ENCODE data around the gene EGFL6.
"Not testable (repeated sequence)": the region's sequence is repeated elsewhere in the genome, so short reads cannot be mapped to it uniquely, and the experiment has no call there.

The EGFL6 gene

DNA sequence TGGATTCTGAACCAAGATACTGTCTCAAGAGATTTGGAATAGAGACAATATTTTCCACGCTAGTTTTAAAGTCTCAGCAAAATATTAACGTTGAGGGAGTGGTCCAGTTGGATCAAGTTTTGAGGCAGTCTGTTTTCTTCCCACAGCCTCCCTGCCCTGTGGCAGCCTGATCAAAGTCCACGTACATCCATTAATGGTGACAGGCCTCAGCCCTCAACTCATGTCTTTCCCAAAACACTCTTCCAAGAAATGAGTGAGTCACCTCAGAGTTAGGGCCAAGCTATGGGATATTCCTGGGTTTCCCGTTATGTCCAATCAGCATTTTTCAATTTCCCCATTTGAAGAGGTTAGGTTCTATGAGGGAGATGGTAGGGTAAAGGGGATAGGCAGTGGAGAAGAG is 28.5 kb downstream of the EGFL6 start:
- peak; percentile 30 for DNase-seq

DNA sequence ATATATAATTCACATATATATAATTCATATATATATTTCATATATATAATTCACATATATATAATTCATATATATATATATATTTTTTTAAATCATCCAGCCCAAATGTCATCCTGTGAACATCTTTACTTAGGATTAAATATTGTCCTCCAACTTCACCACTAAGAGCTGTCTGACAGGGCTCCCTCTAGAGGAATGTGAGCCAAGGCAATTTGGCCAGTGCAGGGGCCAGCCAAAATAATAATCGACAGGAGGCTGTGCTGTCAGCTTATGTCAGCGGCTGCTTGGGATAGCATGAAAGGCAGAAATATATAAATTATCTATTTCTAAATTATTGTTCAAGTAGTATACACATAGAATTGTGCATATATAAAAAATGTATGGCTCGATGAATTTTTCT is 29.5 kb downstream of the EGFL6 start:
- DNase-seq = no peak

DNA sequence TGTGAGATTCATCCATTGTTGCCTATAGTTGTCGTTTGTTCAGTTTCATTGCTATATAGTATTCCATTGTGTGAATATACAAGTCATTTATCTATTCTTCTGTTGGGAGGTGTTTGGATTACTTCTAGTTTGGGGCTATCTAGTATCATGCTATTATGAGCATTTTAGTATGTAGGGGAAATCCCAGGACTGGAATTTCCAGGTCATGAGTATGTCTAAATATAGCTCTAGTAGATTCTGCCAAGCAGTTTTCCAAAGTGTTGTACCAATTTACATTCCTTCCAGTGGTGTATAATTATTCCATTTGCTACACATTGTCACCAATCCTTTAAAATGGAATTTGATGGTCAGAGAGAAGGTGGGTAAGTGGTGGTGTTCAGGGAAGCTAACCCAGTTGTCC is 30.1 kb downstream of the EGFL6 start:
- DNase-seq = no peak

DNA sequence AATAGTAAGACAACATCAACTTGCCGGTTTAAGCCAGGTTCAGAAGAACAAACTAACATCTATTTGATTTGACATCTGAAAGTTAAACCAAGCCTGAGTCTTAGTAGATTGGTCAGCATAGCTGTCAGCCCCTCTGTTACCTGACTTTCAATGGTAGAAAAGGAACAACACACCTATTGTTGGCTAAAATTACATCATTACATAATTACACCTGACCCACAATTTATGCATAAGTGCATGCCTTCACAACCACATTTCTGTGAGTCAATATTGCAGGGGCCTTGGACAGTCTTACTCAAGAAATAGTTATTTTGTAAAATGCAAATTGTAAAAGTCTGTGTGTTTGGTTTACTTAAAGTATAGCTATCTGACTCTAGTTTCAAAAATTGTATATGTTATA is 36.2 kb downstream of the EGFL6 start:
- DNase-seq = no peak

DNA sequence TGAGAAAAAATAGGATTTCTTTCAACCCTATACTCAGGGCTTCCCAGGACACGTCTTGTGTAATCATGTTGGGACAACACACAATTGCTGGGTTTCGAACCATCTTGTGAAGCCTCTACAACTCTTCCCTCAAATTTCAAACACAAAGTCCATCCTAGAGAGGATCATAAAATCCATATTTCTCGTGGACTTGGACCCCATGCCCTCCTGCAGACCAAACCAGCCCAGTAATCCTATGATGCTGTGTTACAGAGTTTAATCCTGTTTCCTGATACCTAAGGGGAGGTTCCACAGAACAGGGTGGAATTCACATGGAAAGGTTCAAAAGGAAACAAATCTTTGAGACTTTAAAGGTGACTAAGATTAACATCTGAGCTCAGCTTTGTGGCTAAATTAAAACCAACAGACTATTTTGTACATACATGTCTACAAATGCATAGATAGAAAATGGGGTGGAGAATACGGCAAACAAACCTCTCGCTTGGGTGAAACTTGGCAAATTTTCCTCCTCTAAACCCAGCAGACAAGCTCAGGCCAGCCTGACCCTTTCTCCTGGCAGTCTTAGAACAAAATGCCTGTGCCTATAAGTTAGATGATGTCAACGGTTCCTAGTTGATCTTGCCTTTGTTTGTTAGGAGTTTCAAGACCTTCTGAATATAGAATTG is 38.1 kb downstream of the EGFL6 start:
- no peak for DNase-seq

DNA sequence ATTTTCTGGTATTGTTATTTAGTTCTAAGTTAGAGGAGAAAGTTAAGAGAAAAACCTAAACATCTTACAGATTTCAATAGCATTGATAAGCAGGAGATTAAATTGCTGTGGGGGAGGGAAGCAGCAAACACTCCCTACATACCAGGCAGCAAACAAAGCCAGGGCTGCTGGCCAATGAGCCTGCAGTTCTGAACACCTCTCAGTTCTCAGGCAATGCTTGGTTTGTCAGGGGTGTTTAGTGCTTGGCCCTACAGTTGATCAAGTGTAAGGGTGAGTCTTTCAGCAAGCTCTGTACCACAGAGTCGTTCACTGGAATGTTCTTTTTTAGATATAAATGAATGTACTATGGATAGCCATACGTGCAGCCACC is 38.6 kb downstream of the EGFL6 start:
- no peak for DNase-seq

DNA sequence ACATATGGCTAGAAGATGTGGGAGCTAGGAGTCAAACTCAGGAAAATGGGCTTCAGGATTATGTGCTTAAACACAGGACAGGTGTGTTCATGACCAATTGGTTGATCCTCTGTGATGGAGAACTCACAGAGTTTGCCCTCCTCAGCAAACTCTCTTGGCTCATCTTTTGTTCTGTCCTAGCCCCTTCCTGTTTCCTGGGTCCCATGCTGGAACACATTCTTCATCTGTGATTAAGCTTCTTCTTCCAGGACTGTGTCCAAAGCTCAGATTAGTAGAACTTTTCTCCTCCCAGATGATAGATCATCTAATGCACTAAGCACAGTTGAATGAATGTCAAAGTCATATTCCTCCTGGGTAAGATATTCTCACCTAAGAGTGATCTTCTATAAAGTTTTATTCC is 44.8 kb downstream of the EGFL6 start:
- no peak for DNase-seq

DNA sequence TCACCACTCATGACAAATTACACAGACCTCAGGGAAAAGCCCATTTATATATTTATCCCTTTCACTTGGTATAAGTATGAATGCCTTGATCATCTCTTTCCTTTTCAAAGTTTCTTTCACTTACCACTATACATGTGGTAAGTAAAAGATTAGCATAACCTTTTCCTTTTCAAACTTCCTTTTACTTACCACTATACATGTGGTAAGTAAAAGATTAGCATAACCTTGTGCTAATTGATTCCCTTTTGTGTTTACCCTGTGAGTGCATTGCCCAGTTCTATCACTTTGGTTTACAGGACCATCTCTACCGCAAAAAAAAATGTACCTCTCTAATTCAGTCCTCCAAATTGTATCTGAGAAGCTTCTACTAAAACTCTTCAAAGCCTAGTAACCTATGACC is 50.8 kb downstream of the EGFL6 start:
- DNase-seq = no peak

DNA sequence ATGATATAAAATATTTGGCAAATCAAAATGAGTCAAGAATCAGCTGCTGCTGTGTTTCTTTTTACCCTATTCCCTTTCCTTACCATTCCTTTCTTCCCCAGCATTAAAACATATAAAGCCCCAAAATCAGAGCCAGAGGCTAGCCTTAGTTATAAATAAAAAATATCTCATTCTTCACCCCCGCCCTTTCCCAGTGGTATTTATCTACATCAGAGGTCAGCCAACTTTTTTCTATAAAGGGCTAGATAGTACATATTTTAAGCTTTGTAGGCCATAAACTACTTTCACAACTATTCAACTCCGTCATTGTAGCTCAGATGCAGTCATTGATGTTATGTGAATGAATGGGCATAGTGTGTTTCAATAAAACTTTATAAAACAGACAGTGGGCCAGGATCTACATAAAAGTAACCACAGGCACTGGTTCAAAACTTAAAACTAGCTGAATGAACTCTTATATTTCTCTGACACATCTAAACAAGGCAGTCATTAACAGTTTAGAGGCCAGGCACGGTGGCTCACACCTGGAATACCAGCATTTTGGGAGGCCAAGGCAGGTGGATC is 53.1 kb downstream of the EGFL6 start:
- DNase-seq = no peak

DNA sequence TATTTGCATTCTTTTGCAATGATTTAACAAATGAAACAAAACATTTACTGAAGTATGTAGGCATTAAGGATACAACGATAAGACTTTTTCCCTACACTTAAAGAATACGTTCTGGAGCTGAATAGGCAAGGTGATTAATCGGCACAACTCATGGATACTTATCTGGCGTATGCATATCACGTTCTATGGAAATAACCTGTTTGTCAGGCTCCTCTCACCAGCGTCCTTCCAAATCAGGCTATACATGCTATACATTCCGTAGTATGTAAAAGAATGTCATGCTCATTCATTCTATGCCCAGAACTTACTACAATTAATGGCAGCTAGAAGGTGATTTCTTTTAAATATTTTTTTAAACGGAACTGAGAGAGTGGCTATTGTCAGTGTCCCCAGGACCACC is 57.9 kb downstream of the EGFL6 start:
- no peak for DNase-seq

DNA sequence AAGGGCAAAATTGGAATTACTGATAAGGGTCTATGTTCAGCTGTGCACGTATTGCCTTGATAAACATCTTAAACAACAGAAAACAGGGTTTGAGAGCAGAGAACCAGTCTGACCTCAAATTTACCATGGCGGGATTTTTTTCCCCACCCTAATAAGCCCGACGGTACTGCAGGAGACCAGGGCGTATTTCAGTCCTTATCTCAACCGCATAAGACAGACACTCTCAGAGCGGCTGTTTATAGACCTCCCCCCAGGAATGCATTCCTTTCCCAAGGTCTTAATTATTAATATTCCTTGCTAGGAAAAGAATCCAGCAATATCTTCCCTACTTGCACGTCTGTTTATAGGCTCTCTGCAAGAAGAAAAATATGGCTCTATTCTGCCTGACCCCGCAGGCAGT is 67.8 kb downstream of the EGFL6 start:
- not testable (repeated sequence) for DNase-seq

DNA sequence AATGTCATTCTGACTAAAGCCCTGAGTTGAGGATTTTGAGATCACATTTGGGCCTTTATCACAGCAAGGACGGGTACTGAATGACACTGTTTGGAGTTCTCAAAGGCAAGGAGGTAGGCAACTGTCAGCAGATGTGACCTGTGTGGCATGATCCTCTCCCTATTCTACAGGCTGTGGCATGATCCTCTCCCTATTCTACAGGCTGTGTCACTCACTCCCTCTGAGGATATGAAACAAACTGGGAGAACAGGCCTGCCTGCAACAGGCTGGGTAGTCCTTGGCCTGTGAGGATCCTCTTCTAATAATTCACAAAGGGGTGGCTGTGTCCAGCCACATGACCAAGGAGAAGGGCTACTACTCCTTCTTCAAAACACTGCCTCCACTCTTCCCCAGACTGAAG is 68.6 kb downstream of the EGFL6 start:
- no peak for DNase-seq

DNA sequence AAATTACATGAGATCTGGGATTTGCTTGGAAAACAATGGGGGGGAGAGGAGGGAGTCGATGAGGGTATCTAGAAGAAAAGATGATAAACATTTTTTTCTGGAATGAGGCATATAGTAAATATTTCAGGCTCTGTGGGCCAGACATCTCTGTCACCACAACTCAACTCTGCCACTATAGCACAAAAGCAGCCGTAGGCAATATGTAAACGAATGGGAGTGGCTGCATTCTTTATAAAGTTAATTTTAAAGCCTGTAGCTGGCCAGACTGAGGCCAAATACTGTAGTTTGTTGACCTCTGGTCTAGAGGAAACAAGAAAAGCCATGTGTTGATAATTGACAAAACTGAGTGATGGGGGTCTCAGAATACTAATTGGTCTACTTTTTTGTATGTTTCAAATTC is 69.4 kb downstream of the EGFL6 start:
- DNase-seq = peak; percentile 28

DNA sequence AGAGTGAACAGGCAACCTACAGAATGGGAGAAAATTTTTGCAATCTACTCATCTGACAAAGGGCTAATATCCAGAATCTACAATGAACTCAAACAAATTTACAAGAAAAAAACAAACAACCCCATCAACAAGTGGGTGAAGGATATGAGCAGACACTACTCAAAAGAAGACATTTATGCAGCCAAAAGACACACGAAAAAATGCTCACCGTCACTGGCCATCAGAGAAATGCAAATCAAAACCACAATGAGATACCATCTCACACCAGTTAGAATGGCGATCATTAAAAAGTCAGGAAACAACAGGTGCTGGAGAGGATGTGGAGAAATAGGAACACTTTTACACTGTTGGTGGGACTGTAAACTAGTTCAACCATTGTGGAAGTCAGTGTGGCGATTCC is 72.3 kb downstream of the EGFL6 start:
- DNase-seq = not testable (repeated sequence)

DNA sequence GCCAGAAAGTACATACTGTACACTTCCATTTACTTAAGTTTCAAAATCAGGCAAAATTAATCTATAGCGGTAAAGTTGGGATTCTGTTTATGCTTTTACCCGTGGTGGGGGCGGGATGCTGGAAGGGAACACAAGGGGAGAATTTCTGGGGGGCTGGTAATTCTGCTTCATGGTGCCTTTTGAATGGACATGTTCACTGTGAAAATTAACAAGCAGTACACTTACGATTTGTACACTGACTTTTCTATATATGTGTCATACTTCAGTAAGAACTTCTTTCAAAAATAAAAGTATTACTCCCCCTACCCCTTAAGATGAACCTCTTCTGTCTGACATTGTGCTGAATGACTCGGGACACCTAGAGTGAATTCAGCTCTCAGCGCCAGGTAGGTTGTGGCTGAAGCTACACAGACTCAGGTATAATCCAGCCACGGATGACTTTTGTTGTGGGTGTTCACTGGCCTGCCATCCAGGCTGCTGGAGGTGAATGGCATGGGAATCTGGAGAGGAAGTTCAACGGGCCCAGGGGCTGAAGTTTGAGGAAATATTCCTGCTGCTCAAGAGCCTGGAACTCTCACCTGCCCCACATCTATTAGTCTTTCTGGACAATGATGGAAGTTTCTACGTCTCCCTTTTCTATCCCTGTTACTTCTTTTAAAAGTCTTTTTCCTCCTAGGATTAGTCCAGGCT is 76.2 kb downstream of the EGFL6 start:
- no peak for DNase-seq

DNA sequence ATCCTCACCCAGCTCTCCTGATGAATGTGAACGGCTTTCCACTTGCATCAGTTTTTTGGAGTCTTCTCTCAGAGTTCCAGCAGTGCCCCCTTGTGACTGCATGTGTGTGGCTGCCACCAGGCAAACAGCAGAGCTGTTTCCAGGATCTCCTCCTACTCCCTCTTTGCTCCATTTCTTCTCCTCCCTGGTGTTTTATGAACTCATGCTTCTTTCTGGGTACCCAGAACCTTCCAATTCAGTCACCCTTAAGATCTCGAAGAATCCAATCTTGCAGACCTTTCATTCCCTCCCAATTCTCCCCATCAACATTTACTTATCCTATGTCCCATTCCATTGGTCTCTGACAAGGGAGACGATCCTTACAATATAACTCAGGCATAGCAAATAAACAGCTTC is 76.8 kb downstream of the EGFL6 start:
- DNase-seq = peak; percentile 67

DNA sequence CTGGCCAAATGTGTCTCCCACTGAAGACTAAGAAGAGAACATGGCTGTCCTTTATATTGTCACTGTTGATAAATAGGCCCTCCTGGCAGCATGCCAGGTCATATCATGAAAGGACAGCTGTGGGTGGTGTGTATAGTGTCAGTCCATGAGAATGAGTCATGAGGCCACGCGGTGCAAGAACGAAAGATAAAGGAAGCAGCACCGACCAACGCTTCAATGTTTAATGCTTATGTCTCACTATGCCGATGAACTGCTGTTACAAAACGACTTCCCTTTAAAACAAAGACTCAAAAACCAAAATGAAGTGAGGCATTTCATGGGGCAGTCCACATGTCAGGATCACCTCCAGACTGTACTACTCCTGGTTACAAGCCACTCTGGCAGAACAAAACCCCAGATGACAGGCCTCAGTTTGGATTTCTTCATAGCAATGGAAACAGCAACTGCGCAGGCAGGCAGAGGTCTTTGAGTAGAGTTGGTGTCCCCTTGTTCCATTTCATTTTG is 78.4 kb downstream of the EGFL6 start:
- peak; percentile 60 for DNase-seq

DNA sequence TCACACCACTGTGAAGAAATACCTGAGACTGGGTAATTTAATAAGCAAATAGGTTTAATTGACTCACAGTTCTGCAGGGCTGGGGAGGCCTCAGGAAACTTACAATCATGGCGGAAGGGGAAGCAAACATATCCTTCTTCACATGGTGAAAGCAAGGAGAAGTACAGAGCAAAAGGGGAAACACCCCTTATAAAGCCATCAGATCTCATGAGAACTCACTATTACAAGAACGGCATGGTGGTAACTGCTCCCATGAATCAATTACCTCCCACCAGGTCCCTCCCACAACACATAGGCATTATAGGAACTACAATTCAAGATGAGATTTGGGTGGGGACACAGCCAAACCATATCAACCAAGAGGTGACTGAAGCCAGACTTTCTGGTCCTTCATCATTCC is 78.9 kb downstream of the EGFL6 start:
- DNase-seq = not testable (repeated sequence)

DNA sequence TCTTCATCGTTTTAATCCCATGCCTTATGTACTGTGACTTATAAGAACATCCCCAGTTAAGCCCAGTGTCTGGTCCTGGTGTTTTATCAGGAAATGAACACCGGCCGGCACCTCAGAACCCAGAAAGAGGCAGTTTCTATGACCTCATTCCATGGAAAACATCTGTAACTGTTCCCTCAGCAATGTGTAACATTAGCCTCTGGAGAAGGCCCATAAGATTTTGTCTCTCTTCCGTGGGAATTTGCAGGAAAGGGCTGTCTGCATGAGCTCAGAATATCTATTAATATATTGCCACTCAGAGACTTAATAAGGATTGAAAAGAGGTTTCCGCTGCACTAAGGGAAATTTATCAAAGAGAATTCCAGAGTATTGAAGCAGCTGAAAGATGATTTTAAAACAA is 80.4 kb downstream of the EGFL6 start:
- DNase-seq = peak; percentile 37

DNA sequence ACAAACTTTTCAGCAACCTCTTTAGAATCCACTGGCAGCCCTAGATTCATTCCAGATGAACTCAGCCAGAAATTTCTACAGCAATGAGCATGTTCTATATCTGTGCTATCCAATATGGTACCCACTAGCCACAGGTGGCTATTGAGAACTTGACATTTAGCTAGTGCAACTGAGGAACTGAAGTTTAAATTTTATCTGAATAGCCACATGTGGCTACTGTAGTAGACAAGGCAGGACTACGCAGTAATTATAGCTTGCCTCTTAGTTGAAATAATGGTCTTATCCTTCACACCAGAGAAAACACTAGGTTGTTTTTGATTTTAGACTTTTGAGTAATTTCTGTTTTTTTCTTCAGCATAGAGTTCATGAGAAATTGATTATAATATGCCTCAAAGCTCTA is 80.9 kb downstream of the EGFL6 start:
- no peak for DNase-seq

DNA sequence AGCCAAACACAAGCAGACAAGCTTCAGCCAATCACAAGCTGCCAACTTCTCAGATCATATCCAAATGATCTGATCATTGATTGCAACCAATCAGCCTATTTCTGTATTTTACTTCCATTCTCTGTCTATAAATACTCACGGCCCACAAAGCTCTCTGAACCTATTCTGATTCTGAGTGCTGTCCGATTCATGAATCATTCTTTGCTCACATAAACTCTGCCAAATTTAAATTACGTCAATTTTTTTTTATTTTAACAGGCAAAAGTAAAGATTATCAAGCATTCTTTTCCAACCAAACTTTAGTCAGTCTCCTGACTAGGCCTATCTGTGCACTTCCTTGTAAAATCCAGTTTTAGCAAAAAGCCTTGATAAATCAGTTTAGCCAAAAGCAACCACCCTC is 81.7 kb downstream of the EGFL6 start:
- no peak for DNase-seq

DNA sequence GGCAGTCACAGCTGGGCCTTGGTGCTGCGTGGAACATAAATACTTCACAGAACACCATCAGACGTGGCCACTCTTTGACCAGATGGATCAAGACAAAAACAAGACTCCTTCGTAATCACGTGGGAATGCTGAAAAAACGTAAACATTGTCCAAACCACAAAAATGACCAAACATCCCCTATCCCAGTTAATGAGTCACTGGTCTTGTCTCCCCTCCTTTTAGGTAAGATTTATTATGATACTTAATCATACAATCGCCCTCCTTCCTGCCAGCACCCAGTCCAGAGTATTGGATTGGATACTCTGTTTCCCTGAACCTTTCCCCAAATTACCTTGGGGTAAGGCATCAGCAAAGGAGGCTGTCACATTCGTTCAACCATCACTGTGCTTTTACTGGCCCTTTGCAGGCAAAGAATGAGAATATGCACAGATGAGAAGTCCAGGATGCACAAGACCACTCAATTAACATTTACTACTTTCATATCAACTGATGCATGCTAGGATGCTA is 82.9 kb downstream of the EGFL6 start:
- peak; percentile 92 for DNase-seq

DNA sequence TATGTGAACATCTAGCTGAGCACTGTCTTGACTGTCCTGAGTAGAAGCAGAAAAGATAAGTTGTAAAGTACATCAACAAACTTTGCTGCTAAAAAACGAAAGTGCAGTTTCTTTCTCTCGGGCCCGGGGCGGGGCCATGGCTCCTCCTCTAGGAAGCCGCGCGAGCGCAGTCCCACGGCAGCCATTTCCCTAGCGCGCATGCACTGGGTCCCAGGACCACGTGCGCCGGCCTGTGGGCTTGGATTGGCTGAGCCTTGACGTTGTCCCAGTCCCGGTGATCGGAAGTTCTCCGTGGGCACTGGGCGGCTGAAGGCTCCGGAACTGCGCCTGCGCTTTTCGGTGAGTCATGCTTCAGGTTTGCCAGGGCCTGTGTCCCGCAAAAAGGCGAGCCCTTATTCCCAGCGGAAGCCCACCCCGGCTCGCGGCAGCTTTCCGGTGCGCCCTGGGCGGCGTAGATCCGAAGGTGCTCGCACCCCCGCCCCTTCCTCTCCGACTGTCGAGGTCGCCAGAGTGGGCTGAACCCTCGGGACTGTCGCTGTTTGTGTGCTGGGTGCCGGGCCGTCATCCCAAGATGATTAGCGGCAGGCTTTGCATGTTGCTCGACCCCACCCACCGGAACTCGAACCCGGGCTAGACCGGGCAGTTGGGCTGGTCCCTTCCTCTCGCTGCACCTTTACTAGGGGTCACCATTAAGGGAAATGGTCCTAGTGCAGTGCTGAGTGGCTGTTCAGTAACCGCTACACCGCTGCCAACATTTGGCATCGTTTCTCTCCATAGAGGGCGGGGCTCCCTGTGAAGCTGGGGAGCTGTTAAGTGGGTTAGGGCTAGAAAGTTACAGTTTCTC is 83.7 kb downstream of the EGFL6 start, which contains the start of gene TCEANC:
TSS of gene TCEANC (plus strand) at position 292 of the 844 bp plus-strand sequence. CDS start 9,368 bp downstream, outside the sequence.
- peak; percentile 97 for DNase-seq
